ENCODE measurements around the gene OR2Z1.

- TF ChIP-seq CTCF (IDR thresholded peaks at IDR 0.05) (no peak), POLR2A (IDR thresholded peaks at IDR 0.05) (no peak)
These were observed 21.5 kb upstream of the OR2Z1 start for GRCh38 chr19:8699908-8700307.
